Measurements from ENCODE around the gene LRMDA. TPM values are rescaled to one million over a fixed set of nuclear protein-coding genes. Genes with fewer than 3 reads are reported as not detected.

The LRMDA gene
- total RNA-seq, 2 experiments from 2014 or later: not detected

DNA sequence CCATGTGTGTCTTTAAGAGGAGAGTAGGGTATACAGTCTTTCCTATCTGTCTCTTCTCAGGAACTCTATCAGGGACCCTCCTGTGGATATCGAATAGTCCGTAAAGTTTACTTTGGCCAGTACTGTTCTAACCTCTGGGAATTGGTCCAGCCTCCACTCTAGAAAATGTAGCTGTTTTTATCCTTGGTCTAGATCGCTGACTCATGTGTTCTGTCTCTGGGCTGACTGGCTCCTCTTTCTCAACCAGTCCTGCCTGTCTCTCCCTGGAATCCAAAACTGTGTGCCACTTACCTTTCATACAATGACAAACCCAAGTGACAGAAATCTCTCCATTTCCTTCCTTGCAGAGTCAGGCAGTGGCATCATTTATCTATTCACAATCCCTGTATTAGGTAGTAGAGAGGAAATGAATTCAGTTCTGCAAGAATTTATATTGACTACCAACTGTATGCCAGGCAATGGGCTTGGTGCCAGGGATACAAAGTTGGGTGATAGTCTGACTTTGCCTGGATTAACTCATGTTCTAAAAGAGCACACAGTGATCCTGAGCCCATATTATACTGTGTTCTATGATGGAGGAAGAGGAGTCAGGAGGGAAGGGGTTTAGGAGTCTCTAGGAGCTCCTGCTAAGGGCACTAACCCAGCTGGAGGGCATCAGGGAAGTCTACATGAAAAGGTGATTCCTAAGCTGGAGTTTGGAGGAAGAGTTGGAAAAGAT lies 232.7 kb downstream of the LRMDA start:
- no peaks in the 10 kb centered on the region for H3K36me3 Mint-ChIP-seq (ENCODE audit: low read depth)
- CTCF ChIA-PET: no interaction called here
- intact Hi-C loops (cut with micrococcal nuclease): no loop called here
- H3K27ac Mint-ChIP-seq: no peak overlapping the region
- DNase-seq: no peak
- no peak overlapping the region for H3K4me3 Mint-ChIP-seq
- no peaks in the 10 kb centered on the region for H3K9me3 Mint-ChIP-seq
- no peaks in the 10 kb centered on the region for H3K4me1 Mint-ChIP-seq (ENCODE audit: low read depth)
- H3K27me3 Mint-ChIP-seq (ENCODE audit: low read depth): peaks cover 9% of the 10 kb centered on the region

DNA sequence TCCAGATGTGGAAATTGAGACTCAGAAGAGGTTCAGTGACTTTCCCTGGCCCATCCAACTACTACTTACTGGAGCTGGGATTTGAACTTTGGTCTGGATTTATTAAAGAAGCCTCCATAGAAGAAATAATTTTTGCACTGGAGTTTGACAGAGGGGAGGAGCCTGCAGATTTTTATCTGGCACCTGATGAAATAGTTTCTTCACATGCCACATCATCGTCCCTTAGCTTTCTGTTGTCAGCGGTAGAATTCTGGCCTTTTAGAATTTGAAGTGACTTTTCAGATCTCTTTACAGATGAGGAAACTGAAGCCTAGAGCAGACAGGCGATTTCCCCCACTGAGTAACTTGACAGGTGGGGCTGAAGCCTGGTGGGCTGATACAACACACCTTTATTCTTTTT lies 233.5 kb downstream of the LRMDA start:
- DNase-seq: no peak
- H3K36me3 Mint-ChIP-seq (ENCODE audit: low read depth): no peaks in the 10 kb centered on the region
- H3K27me3 Mint-ChIP-seq (ENCODE audit: low read depth): peaks cover 7% of the 10 kb centered on the region
- no peak overlapping the region for H3K4me3 Mint-ChIP-seq
- CTCF ChIA-PET: no interaction called here
- intact Hi-C loops (cut with micrococcal nuclease): no loop called here
- no peaks in the 10 kb centered on the region for H3K4me1 Mint-ChIP-seq (ENCODE audit: low read depth)
- no peaks in the 10 kb centered on the region for H3K9me3 Mint-ChIP-seq
- H3K27ac Mint-ChIP-seq: no peak overlapping the region

DNA sequence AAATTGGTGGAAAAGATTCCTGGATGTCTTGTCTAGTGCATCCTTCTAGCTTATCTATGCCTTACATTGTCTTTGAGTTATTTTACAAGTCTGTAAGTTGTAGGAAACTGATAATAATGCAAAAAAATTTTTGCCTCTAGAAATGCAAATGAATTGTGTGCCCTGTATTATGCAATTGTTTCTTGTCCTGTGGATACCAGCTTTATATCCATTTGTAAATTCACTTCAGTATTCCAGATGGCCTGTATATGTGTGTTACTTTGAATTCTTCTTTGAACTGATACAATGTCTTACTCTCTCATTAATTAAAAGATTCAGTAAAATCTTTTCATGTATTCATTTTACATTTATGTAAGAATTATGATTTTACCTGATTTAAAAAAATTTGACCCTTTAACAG lies 234.3 kb downstream of the LRMDA start:
- Mint-ChIP-seq H3K4me1 (ENCODE audit: low read depth) (no peaks in the 10 kb centered on the region), H3K27ac (no peak overlapping the region), H3K36me3 (ENCODE audit: low read depth) (no peaks in the 10 kb centered on the region), H3K27me3 (ENCODE audit: low read depth) (peaks cover 7% of the 10 kb centered on the region), H3K4me3 (no peak overlapping the region), H3K9me3 (no peaks in the 10 kb centered on the region)
- DNase-seq: no peak
- intact Hi-C loops (cut with micrococcal nuclease): no loop called here
- CTCF ChIA-PET: no interaction called here

GRCh38 chr10:75672111-75672671 lies 240.8 kb downstream of the LRMDA start:
- Mint-ChIP-seq H3K27me3 (ENCODE audit: low read depth) (peaks cover 15% of the 10 kb centered on the region), H3K9me3 (no peaks in the 10 kb centered on the region), H3K4me3 (no peak overlapping the region), H3K4me1 (ENCODE audit: low read depth) (no peaks in the 10 kb centered on the region), H3K36me3 (ENCODE audit: low read depth) (no peaks in the 10 kb centered on the region), H3K27ac (no peak overlapping the region)
- CTCF ChIA-PET: no interaction called here
- DNase-seq: no peak
- intact Hi-C loops (cut with micrococcal nuclease): no loop called here

GRCh38 chr10:75672842-75673241 lies 241.4 kb downstream of the LRMDA start:
- Mint-ChIP-seq H3K4me1 (ENCODE audit: low read depth) (no peaks in the 10 kb centered on the region), H3K27ac (no peak overlapping the region), H3K9me3 (no peaks in the 10 kb centered on the region), H3K4me3 (no peak overlapping the region), H3K36me3 (ENCODE audit: low read depth) (no peaks in the 10 kb centered on the region), H3K27me3 (ENCODE audit: low read depth) (peaks cover 14% of the 10 kb centered on the region)
- no peak for DNase-seq
- intact Hi-C loops (cut with micrococcal nuclease): no loop called here
- CTCF ChIA-PET: no interaction called here

GRCh38 chr10:75677541-75677940 lies 246.1 kb downstream of the LRMDA start:
- peaks cover 14% of the 10 kb centered on the region for H3K27me3 Mint-ChIP-seq (ENCODE audit: low read depth)
- no peaks in the 10 kb centered on the region for H3K36me3 Mint-ChIP-seq (ENCODE audit: low read depth)
- no peak overlapping the region for H3K4me3 Mint-ChIP-seq
- CTCF ChIA-PET: no interaction called here
- DNase-seq: no peak
- no peak overlapping the region for H3K27ac Mint-ChIP-seq
- intact Hi-C loops (cut with micrococcal nuclease): no loop called here
- no peaks in the 10 kb centered on the region for H3K4me1 Mint-ChIP-seq (ENCODE audit: low read depth)
- no peaks in the 10 kb centered on the region for H3K9me3 Mint-ChIP-seq

DNA sequence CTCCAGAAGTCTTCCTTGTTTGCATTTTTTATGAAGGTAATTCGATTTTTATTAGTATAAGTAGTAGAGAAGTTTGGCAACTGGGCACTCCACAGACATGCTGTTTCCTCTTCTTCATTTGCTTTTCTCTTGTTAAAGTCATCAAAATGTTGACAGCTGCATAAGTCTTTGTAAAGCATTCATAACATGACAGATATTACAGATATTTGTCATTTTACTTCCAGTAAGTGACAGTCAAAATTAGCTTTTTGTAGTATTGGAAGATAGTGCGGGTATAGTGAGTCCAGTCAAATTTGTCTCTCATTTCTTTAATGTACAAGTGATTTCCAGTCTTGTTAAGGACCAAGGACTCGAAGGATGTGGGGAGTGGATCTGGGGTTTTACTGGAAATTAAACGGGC lies 247.1 kb downstream of the LRMDA start:
- intact Hi-C loops (cut with micrococcal nuclease): no loop called here
- CTCF ChIA-PET: no interaction called here
- Mint-ChIP-seq H3K27ac (no peak overlapping the region), H3K27me3 (ENCODE audit: low read depth) (peaks cover 14% of the 10 kb centered on the region), H3K36me3 (ENCODE audit: low read depth) (no peaks in the 10 kb centered on the region), H3K9me3 (no peaks in the 10 kb centered on the region), H3K4me1 (ENCODE audit: low read depth) (no peaks in the 10 kb centered on the region), H3K4me3 (no peak overlapping the region)
- DNase-seq: no peak

GRCh38 chr10:75679536-75679935 lies 248.1 kb downstream of the LRMDA start:
- CTCF ChIA-PET: no interaction called here

GRCh38 chr10:75681334-75681733 lies 249.9 kb downstream of the LRMDA start:
- no peak overlapping the region for H3K4me3 Mint-ChIP-seq
- peaks cover 9% of the 10 kb centered on the region for H3K27me3 Mint-ChIP-seq (ENCODE audit: low read depth)
- no peaks in the 10 kb centered on the region for H3K36me3 Mint-ChIP-seq (ENCODE audit: low read depth)
- no peaks in the 10 kb centered on the region for H3K4me1 Mint-ChIP-seq (ENCODE audit: low read depth)
- intact Hi-C loops (cut with micrococcal nuclease): no loop called here
- no peak for DNase-seq
- H3K9me3 Mint-ChIP-seq: no peaks in the 10 kb centered on the region
- H3K27ac Mint-ChIP-seq: no peak overlapping the region
- CTCF ChIA-PET: no interaction called here

More at GRCh38 chr10:75679536-75679935, 248.1 kb downstream of the LRMDA start:
- no peak for DNase-seq
- Mint-ChIP-seq H3K27me3 (ENCODE audit: low read depth) (peaks cover 14% of the 10 kb centered on the region), H3K27ac (no peak overlapping the region), H3K36me3 (ENCODE audit: low read depth) (no peaks in the 10 kb centered on the region), H3K9me3 (no peaks in the 10 kb centered on the region), H3K4me3 (no peak overlapping the region), H3K4me1 (ENCODE audit: low read depth) (no peaks in the 10 kb centered on the region)
- intact Hi-C loops (cut with micrococcal nuclease): no loop called here

DNA sequence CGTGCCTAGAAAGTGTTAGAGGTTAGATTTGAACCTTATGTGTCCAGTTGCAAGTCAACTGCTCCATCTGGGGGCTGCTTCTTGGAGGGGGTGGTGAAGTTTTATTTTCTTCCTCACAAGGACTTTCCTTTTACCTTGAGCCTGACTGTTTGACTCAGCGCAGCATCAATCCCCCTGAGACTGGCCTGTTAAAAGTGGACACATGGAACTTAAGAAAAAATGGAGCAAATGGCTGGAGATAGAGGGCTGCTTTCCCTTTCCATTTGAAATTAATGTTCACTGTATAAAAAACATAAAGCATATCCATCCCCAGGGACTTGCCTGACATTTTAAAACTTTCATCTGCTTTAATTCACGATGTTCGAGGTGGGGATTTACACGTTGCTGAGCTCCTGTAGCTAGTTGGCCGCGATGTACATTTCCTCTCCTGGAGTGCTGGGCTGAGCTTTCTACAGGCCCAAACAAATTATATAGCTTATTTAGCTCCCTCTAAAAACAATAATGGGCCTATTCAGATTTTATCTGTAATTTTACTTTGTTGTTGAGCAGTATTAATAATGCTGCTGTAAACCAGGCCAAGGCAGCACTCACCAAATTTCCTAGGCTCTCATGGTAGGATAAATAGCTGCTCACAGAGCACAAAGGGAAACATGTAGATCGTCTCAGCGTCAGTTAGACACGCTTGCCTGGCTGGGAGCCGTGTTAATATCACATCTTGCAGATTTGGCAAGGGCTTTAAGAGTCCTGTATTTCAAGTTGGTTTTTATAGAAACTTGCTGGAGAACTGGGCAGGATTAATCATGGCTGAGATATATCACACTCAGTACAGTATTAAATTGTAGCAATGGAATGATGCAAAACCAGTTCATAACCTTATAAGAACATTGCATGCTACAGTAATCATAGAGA lies 251.5 kb downstream of the LRMDA start:
- H3K4me3 Mint-ChIP-seq: no peak overlapping the region
- CTCF ChIA-PET: no interaction called here
- no peaks in the 10 kb centered on the region for H3K4me1 Mint-ChIP-seq (ENCODE audit: low read depth)
- peaks cover 6% of the 10 kb centered on the region for H3K27me3 Mint-ChIP-seq (ENCODE audit: low read depth)
- no peaks in the 10 kb centered on the region for H3K36me3 Mint-ChIP-seq (ENCODE audit: low read depth)
- intact Hi-C loops (cut with micrococcal nuclease): no loop called here
- no peaks in the 10 kb centered on the region for H3K9me3 Mint-ChIP-seq
- DNase-seq: no peak
- H3K27ac Mint-ChIP-seq: no peak overlapping the region

DNA sequence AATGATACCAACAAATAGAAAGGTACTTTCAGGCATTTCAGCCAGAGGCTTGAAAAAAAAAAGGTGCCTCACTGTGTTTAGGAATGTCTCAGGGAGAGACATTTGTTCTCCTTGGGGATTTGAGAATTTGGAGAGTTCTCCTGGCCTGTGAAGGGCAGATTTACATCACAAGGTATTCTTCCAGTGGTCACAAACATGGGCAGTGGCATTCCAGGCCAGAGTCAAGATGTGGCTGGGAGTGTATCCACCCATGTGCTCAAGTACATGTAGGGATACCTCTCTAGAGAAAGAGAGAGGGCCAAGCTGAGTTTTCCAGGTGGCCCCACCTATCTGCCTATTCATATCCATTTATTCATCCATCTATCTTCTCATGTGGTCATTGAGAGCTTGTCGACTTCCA lies 253.8 kb downstream of the LRMDA start:
- CTCF ChIA-PET: no interaction called here
- H3K4me3 Mint-ChIP-seq: no peak overlapping the region
- no peak overlapping the region for H3K27ac Mint-ChIP-seq
- no peak for DNase-seq
- no peaks in the 10 kb centered on the region for H3K9me3 Mint-ChIP-seq
- intact Hi-C loops (cut with micrococcal nuclease): no loop called here
- H3K27me3 Mint-ChIP-seq (ENCODE audit: low read depth): no peaks in the 10 kb centered on the region
- no peaks in the 10 kb centered on the region for H3K4me1 Mint-ChIP-seq (ENCODE audit: low read depth)
- no peaks in the 10 kb centered on the region for H3K36me3 Mint-ChIP-seq (ENCODE audit: low read depth)

DNA sequence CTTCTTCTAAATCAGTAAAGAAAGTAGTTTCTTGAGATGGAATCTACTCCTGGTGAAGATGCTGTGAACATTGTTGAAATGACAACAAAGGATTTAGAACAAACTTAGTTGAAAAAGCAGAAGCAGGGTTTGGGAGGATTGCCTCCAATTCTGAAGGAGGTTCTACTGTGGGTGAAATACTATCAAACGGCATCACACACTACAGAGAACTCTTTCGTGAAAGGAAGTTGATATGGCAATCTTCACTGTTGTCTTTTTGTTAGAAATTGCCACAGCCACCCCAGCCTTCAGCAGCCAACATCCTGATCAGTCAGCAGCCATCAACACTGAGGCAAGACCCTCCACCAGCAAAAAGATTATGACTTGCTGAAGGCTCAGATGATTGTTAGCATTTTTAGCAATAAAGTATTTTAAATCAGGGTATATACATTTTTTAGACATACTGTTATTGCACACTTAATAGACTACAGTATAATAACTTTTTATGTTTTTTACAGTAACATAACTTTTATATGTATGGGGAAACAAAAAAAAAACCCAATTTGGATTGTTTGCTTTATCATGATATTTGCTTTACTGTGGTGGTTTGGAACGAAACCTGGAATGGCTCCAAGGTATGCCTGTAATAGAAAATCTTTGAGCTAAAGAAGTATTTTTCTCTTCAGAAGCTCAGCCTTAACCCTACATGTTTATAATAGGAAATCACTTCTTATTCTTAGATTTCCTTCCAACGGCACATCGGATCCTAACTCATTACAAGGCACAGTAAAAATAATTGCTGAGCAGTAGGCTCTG lies 257.3 kb downstream of the LRMDA start:
- Mint-ChIP-seq H3K4me3 (no peak overlapping the region), H3K27me3 (ENCODE audit: low read depth) (peaks cover 3% of the 10 kb centered on the region), H3K9me3 (no peaks in the 10 kb centered on the region), H3K4me1 (ENCODE audit: low read depth) (no peaks in the 10 kb centered on the region), H3K36me3 (ENCODE audit: low read depth) (no peaks in the 10 kb centered on the region), H3K27ac (no peak overlapping the region)
- intact Hi-C loops (cut with micrococcal nuclease): no loop called here
- CTCF ChIA-PET: no interaction called here
- DNase-seq: no peak

All from activated naive CD4-positive, alpha-beta T cell treated with anti-CD3 and anti-CD28 coated beads for 36 hours (primary cell).